ENCODE measurements around the gene DLX4.

DLX4 gene

DNA sequence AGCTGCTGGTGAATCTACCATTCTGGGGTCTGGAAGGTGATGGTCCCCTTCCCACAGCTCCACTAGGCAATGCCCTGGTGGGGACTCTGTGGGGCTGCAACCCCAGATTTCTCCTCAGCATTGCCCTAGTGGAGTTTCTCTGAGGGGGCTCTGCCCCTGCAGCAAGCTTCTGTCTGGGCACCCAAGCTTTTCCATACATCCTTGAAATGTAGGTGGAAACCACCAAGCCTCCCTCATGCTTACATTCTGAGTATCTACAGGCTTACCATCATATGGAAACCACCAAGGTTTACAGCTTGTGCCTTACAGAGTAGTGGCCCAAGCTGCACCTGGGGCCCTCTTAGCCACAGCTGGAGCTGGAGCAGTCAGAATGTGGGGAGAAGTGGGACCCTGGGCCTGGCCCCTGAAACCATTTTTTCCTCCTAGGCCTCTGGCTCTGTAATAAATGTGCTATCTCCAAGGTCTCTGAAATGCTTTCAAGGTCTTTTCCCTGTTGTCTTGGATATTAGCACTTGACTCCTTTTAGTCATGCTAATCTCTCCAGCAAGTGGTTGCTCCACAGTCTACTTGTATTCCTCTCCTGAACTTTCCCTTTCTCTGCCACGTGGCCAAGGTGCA is 45.6 kb downstream of the DLX4 start:
- DNase-seq (ENCODE audit: low spot score), result no peak

GRCh38 chr17:50015146-50015545 is 46.2 kb downstream of the DLX4 start:
- no peak for DNase-seq (ENCODE audit: low spot score)

DNA sequence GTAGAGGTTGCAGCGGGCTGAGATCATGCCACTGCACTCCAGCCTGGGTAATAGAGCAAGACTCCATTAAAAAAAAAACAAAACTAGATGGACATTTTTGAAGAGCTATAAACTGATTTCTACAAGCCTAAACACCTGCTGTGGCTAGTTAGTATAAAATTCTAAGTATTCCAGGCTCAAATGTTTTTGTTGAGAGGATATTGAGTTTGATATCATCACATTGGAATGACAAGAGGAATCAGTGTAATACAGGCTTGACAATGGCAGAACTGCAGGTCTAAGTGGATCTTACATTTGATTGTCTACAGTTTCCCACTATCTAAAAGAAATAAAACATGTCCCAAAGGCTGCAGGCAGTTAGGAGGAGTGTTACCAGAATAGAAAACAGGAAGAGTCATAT is 49.9 kb downstream of the DLX4 start:
- DNase-seq (ENCODE audit: low spot score), result no peak

DNA sequence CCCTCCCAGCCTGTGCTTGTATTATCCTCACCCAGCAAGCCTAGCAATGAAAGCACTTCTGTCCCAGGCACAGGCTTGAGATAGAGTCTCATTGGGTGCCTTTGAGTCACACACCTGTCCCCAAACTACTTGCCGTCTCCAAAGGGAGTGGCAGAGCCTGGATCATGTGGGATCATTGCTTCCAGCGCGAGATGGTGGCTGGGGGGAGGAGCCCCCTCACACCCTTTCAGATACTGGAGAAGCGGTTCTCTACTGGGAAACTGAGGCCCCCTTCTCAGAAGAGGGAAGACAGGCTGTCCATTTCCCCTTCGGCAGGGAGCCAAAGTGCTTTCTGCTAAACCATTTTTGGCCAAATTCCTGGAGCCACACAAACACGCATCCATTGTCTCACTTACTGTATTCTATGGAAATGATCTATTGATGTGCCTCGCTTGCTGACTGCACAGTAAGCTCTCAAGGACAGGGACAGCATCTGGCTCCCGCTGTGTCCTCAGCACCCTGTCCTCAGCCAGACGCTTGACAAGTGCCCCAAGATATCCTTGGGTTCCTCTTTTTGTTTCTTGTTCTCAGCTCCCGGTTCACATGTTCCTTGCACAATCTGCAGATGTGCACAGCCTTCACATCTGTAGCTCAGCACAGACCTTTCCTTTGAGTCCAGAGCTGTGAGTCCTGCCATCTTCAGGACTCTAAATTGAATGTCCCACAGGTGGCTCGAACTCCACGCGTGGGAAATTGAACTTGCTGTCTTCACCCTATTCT is 52.0 kb downstream of the DLX4 start:
- DNase-seq (ENCODE audit: low spot score), result no peak

- DNase-seq (ENCODE audit: low spot score), result no peak
Observed at GRCh38 chr17:50021681-50022370, 52.8 kb downstream of the DLX4 start.

- DNase-seq (ENCODE audit: low spot score), result no peak
Observed at GRCh38 chr17:50022463-50023130, 53.6 kb downstream of the DLX4 start.

GRCh38 chr17:50023520-50023919 is 54.5 kb downstream of the DLX4 start:
- no peak for DNase-seq (ENCODE audit: low spot score)
